ENCODE measurements around the gene ANO9.

- TF ChIP-seq, protein P1, sequence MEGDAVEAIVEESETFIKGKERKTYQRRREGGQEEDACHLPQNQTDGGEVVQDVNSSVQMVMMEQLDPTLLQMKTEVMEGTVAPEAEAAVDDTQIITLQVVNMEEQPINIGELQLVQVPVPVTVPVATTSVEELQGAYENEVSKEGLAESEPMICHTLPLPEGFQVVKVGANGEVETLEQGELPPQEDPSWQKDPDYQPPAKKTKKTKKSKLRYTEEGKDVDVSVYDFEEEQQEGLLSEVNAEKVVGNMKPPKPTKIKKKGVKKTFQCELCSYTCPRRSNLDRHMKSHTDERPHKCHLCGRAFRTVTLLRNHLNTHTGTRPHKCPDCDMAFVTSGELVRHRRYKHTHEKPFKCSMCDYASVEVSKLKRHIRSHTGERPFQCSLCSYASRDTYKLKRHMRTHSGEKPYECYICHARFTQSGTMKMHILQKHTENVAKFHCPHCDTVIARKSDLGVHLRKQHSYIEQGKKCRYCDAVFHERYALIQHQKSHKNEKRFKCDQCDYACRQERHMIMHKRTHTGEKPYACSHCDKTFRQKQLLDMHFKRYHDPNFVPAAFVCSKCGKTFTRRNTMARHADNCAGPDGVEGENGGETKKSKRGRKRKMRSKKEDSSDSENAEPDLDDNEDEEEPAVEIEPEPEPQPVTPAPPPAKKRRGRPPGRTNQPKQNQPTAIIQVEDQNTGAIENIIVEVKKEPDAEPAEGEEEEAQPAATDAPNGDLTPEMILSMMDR (IDR thresholded peaks at IDR 0.05; ENCODE audit: low read depth, low read length) = no peak
- no peak for TF ChIP-seq EZH2phosphoT487 (IDR thresholded peaks at IDR 0.05; ENCODE audit: low read depth)
These were observed 67.9 kb downstream of the ANO9 start for GRCh38 chr11:373716-374551.
